K562 (cell line): ENCODE results near the gene RNF213. TPM values are rescaled to one million over a fixed set of nuclear protein-coding genes. Genes with fewer than 3 reads are reported as not detected.

Experiments
- ATAC-seq: fragments of 200-7000 bp; cut with Tn5 transposase; 3 replicates; pipeline ENCODE4 v1.9.1; 2020; ENCODE audit warnings: moderate library complexity
- BruUV-seq: library from RNA; stranded (reverse); fragments of 400-500 nt; replicated peaks from 2 replicates; lab custom pipeline; 2021; lab: Mats Ljungman, UMichigan
- CTCF ChIA-PET: fragments of 300-600 bp; formaldehyde crosslinking; extraction: SDS; loops from one replicate; lab custom pipeline; 2021; ENCODE audit warnings: low intra/inter-chr PET ratio; lab: Yijun Ruan, JAX
- POLR2A ChIA-PET: fragments of 300-600, 350-650 bp; sonication (Branson Sonifier 250); formaldehyde crosslinking; extraction: SDS; loops from one replicate; lab custom pipeline; 2021; ENCODE audit warnings: antibody characterized with exemption, inconsistent platforms; lab: Yijun Ruan, JAX
- DNase-seq, 4 experiments: peaks; one replicate each; pipeline versions ENCODE4 v3.0.0 to v3.0.0-alpha.2; 2011 to 2018; ENCODE audit warnings: low spot score in 3 of 4, mixed read lengths in 3 of 4; ENCODE audit errors: extremely low read depth in 1 of 4
- FAIRE-seq: peaks from 2 replicates; lab custom pipeline; 2011; peaks lifted over from hg19 to GRCh38; lab: Jason Lieb, UNC
- H2AFZ ChIP-seq: 2 replicates; pipeline ENCODE4 v1.6.0; 2011; ENCODE audit warnings: low read depth, low read length, control low read depth, inconsistent platforms
- H3K27ac ChIP-seq: fragments of 200-600 bp; 3 replicates; pipeline ENCODE4 v1.8.0; 2011; ENCODE audit warnings: low read depth, mild to moderate bottlenecking, control low read depth, inconsistent platforms, low read length, moderate library complexity, mixed read lengths; ENCODE audit errors: extremely low read depth
- H3K27me3 ChIP-seq, 2 experiments: fragments of 300-600 bp in 1 of 2; 2 replicates in 1 of 2; 3 replicates in 1 of 2; pipeline versions ENCODE4 v1.6.0 to v1.8.0; 2011; ENCODE audit warnings: inconsistent platforms in 2 of 2, low read length in 2 of 2, mild to moderate bottlenecking in 1 of 2, mixed read lengths in 1 of 2, moderate library complexity in 1 of 2; ENCODE audit not compliant: control insufficient read depth in 2 of 2, insufficient read depth in 2 of 2
- H3K36me3 ChIP-seq: fragments of 300-600 bp; 3 replicates; pipeline ENCODE4 v1.8.0; 2011; ENCODE audit warnings: mild to moderate bottlenecking, low read length, inconsistent platforms; ENCODE audit not compliant: control insufficient read depth, insufficient read depth
- H3K4me1 ChIP-seq, 2 experiments: fragments of 200-600 bp in 1 of 2; replicated peaks in 1 of 2; 2 replicates in 1 of 2; 3 replicates in 1 of 2; pipeline versions ENCODE4 v1.5.1 to v1.8.0; 2011; ENCODE audit warnings: inconsistent platforms in 2 of 2, low read length in 2 of 2, mild to moderate bottlenecking in 1 of 2, mixed read lengths in 1 of 2, moderate library complexity in 1 of 2; ENCODE audit not compliant: control insufficient read depth in 2 of 2, insufficient read depth in 2 of 2
- H3K4me2 ChIP-seq: 2 replicates; pipeline ENCODE4 v1.6.1; 2011; ENCODE audit warnings: low read length, control low read depth, inconsistent platforms, mixed read lengths; ENCODE audit not compliant: insufficient read depth
- H3K4me3 ChIP-seq: fragments of 200-600 bp; sonication (generic), shearing (Covaris generic); 2 replicates; pipeline ENCODE4 v1.5.1; 2016; ENCODE audit warnings: control low read depth, inconsistent platforms
- H3K79me2 ChIP-seq: fragments of 200-600 bp; 3 replicates; pipeline ENCODE4 v1.8.0; 2011; ENCODE audit warnings: low read length, inconsistent platforms; ENCODE audit not compliant: control insufficient read depth, insufficient read depth
- H3K9ac ChIP-seq, 2 experiments: 2 replicates each; pipeline versions ENCODE4 v1.6.0 to v1.6.1; 2011; ENCODE audit warnings: low read depth in 2 of 2, low read length in 2 of 2, control low read depth in 1 of 2, inconsistent platforms in 1 of 2, mild to moderate bottlenecking in 1 of 2, mixed read lengths in 1 of 2; ENCODE audit not compliant: insufficient read depth in 1 of 2
- H3K9me1 ChIP-seq: one replicate; pipeline ENCODE4 v1.6.0; 2011; ENCODE audit warnings: inconsistent platforms, mild to moderate bottlenecking, low read length, moderate library complexity; ENCODE audit not compliant: control insufficient read depth, insufficient read depth
- H3K9me3 ChIP-seq: replicated peaks from 2 replicates; pipeline ENCODE4 v1.5.1; 2011; ENCODE audit warnings: low read depth, low read length, inconsistent platforms; ENCODE audit not compliant: control insufficient read depth, insufficient read depth
- H4K20me1 ChIP-seq: replicated peaks from 2 replicates; pipeline ENCODE4 v1.6.1; 2011; ENCODE audit warnings: low read length, inconsistent platforms, mixed read lengths; ENCODE audit not compliant: control insufficient read depth, insufficient read depth
- CBFB ChIP-seq: sonication (generic); formaldehyde crosslinking; IDR thresholded peaks from 2 replicates; pipeline ENCODE4 v1.4.0; 2020; ENCODE audit warnings: mild to moderate bottlenecking, missing genetic modification reagents
- CC2D1A ChIP-seq: fragments of 450-650 bp; IDR thresholded peaks from 2 replicates; pipeline ENCODE4 v1.6.1; 2017; ENCODE audit warnings: mild to moderate bottlenecking
- EP300 ChIP-seq: IDR thresholded peaks from 2 replicates; pipeline ENCODE4 v1.6.1; 2012; ENCODE audit warnings: low read length, improper control_type of control experiment
- GABPA ChIP-seq: fragments of 200-800 bp; sonication (Bioruptor generic); conservative IDR thresholded peaks from 2 replicates; pipeline ENCODE4 v1.6.1; 2016; ENCODE audit warnings: low read depth, missing genetic modification characterization, missing compliant biosample characterization
- PCBP2 ChIP-seq: fragments of 200-400 bp; formaldehyde crosslinking; IDR thresholded peaks from 2 replicates; pipeline ENCODE4 v1.6.1; 2018; ENCODE audit warnings: low read length, low read depth, mild to moderate bottlenecking, moderate library complexity; ENCODE audit not compliant: poor library complexity, severe bottlenecking
- PYGO2 ChIP-seq: fragments of 450-650 bp; IDR thresholded peaks from 2 replicates; pipeline ENCODE4 v1.6.1; 2016; ENCODE audit warnings: mild to moderate bottlenecking, missing genetic modification characterization, moderate library complexity, missing compliant biosample characterization
- ZBTB7A ChIP-seq: IDR thresholded peaks from 2 replicates; pipeline ENCODE4 v1.6.1; 2011; ENCODE audit warnings: low read depth, mild to moderate bottlenecking, low read length, moderate library complexity, borderline replicate concordance; ENCODE audit not compliant: control insufficient read depth
- ZKSCAN1 ChIP-seq: fragments of 150-350 bp; IDR thresholded peaks from 2 replicates; pipeline ENCODE4 v1.6.1; 2016; ENCODE audit warnings: low read depth, low read length
- ZNF311 ChIP-seq: fragments of 250-450 bp; sonication (Bioruptor Pico); IDR thresholded peaks from 2 replicates; pipeline ENCODE4 v1.4.0; 2020; ENCODE audit warnings: mild to moderate bottlenecking, moderate library complexity
- WGBS: fragments of 100-300 bp; shearing (Covaris generic); methylation state at CpG from one replicate; pipeline ENCODE4 v1.1.6; 2016; ENCODE audit warnings: low coverage, mixed read lengths; ENCODE audit not compliant: insufficient coverage; ENCODE audit errors: missing lambda C conversion rate; 5-methylcytosine and 5-hydroxymethylcytosine counted together
- in situ Hi-C: fragments of 300-500 bp; cut with MboI; formaldehyde crosslinking; loops from 4 replicates; pipeline ENCODE4 v1.15.0; 2018; ENCODE audit warnings: inconsistent platforms, mixed read lengths
- intact Hi-C: fragments of 100-400 bp; cut with micrococcal nuclease; formaldehyde crosslinking; loops from 2 replicates; pipeline ENCODE4 v1.14.2; 2022
- polyA plus RNA-seq, 8 experiments: library from polyadenylated mRNA; depleted of rRNA in 4 of 8; stranded (reverse) in 5 of 8; unstranded in 3 of 8; fragments of >200 nt; fragmentation: Nextera tagmentation in 2 of 8; fragmentation: Illumina TruSeq in 1 of 8; extraction: Ambion mirVana in 2 of 8; extraction: Trizol in 1 of 8; gene quantifications; 2 replicates each; pipeline versions ENCODE4 v1.2.1 to v1.2.3, GENCODE V29; 2011 to 2014; ENCODE audit warnings: inconsistent platforms in 1 of 8, missing spikeins in 1 of 8
- total RNA-seq, 7 experiments: library from RNA; depleted of rRNA in 6 of 7; stranded (reverse); fragments of >200 nt in 6 of 7; fragmentation: Illumina TruSeq in 2 of 7; extraction: Trizol in 2 of 7; gene quantifications; 2 replicates each; pipeline versions ENCODE4 v1.2.1 to v1.2.3, GENCODE V29; 2011 to 2021; ENCODE audit warnings: low replicate concordance in 1 of 7
- TF ChIP-seq, protein P1 (sequence below): sonication (generic); formaldehyde crosslinking; IDR thresholded peaks from 2 replicates; pipeline ENCODE4 v1.8.0; 2022; ENCODE audit warnings: missing genetic modification reagents, mild to moderate bottlenecking, moderate library complexity, borderline replicate concordance
- TF ChIP-seq, protein P2 (sequence below), 2 experiments: fragments of 200-800 bp in 1 of 2; sonication (Bioruptor generic) in 1 of 2; sonication (generic) in 1 of 2; formaldehyde crosslinking in 1 of 2; IDR thresholded peaks in 1 of 2; conservative IDR thresholded peaks in 1 of 2; 2 replicates each; pipeline versions ENCODE4 v1.5.0 to v1.6.1; 2016 to 2020; ENCODE audit warnings: missing compliant biosample characterization in 1 of 2, missing genetic modification characterization in 1 of 2, missing genetic modification reagents in 1 of 2
- TF ChIP-seq, protein P3 (sequence below): fragments of 250-450 bp; sonication (Bioruptor Pico); IDR thresholded peaks from 2 replicates; pipeline ENCODE4 v1.6.1; 2021; ENCODE audit warnings: mild to moderate bottlenecking

The RNF213 gene
- total and polyA plus RNA-seq, 9 of the 15 experiments (the other 6 are each of a cell fraction or from before 2014, with no cell fraction given), result 5.3 to 33.6 (median 17.9) TPM

DNA sequence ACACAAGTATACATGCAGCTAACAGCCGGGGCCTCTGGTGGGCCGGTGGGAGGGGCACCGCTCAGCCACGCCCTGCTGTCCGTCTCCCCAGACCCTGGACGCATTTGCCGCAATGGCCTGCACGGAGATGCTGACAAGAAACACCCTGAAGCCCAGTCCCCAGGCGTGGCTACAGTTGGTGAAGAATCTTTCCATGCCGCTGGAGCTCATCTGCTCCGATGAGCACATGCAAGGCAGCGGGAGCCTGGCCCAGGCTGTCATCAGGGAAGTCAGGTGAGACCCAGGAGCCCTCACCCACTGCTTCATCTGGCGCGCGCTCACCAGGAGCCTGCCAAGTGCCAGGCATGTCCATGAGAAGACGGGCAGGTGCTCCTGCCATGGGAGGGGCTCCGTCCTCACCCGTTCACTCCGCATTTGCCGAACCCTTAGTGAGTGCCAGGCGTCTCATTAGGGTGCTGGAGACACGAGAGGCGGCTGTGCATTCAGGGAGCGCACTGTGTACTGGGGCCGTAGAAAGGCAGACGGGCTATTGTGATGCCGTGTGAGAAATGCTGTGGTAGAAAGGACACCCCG is 103.0 kb downstream of the RNF213 start:
- H3K36me3 ChIP-seq, result peaks cover 79% of the 10 kb centered on the region; the same call in 2 of the 3 replicates
- no peak for FAIRE-seq
- H3K9ac ChIP-seq, result peak overlapping the region in 1 of 2 experiments; percentile 46; a peak in 1 of 4 replicates
- H3K4me3 ChIP-seq, result no peak overlapping the region
- in situ Hi-C loops, result no loop called here
- H2AFZ ChIP-seq, result no peak overlapping the region
- ChIA-PET CTCF (no interaction called here), POLR2A (interaction anchor here (0.6 kb wide), 3 partner anchors 12 to 517 kb away, joined by 3 to 4 read pairs (median 3); no protein-coding TSS in a partner anchor)
- H3K27me3 ChIP-seq, result no peaks in the 10 kb centered on the region
- no peak for ATAC-seq
- peaks cover 7 to 14% of the 10 kb centered on the region in 2 experiments; a peak in 4 of 5 replicates for H3K4me1 ChIP-seq
- no peak overlapping the region for H3K4me2 ChIP-seq
- BruUV-seq, result no TSS peak
- H3K9me3 ChIP-seq, result no peaks in the 10 kb centered on the region
- H4K20me1 ChIP-seq, result no peaks in the 10 kb centered on the region
- H3K27ac ChIP-seq, result no peak overlapping the region
- no peak for DNase-seq
- WGBS, result 93% methylated on average over 28 of the region's 28 CpGs
- intact Hi-C loops, result loop anchor here (2.0 kb wide), 1 partner anchor 167 kb away; no protein-coding TSS in a partner anchor
- no peaks in the 10 kb centered on the region for H3K79me2 ChIP-seq
- TF ChIP-seq, protein P1, sequence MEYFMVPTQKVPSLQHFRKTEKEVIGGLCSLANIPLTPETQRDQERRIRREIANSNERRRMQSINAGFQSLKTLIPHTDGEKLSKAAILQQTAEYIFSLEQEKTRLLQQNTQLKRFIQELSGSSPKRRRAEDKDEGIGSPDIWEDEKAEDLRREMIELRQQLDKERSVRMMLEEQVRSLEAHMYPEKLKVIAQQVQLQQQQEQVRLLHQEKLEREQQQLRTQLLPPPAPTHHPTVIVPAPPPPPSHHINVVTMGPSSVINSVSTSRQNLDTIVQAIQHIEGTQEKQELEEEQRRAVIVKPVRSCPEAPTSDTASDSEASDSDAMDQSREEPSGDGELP (CRISPR knock-in tag), result no peak
- TF ChIP-seq PYGO2 (tag) (no peak), PCBP2 (no peak), ZNF311 (CRISPR knock-in tag) (no peak), CBFB (no peak), CC2D1A (no peak), ZKSCAN1 (no peak), EP300 (no peak), ZBTB7A (no peak), GABPA (tag) (no peak)
- TF ChIP-seq, protein P2, sequence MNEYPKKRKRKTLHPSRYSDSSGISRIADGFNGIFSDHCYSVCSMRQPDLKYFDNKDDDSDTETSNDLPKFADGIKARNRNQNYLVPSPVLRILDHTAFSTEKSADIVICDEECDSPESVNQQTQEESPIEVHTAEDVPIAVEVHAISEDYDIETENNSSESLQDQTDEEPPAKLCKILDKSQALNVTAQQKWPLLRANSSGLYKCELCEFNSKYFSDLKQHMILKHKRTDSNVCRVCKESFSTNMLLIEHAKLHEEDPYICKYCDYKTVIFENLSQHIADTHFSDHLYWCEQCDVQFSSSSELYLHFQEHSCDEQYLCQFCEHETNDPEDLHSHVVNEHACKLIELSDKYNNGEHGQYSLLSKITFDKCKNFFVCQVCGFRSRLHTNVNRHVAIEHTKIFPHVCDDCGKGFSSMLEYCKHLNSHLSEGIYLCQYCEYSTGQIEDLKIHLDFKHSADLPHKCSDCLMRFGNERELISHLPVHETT (CRISPR knock-in tag; conservative IDR thresholded peaks at IDR 0.05 in 1 of 2, IDR thresholded peaks at IDR 0.05 in 1 of 2), result no peak
- TF ChIP-seq, protein P3, sequence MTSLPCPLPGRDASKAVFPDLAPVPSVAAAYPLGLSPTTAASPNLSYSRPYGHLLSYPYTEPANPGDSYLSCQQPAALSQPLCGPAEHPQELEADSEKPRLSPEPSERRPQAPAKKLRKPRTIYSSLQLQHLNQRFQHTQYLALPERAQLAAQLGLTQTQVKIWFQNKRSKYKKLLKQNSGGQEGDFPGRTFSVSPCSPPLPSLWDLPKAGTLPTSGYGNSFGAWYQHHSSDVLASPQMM (CRISPR knock-in tag), result no peak
- TF ChIP-seq, all 486 proteins: peak for 0
- no peaks in the 10 kb centered on the region for H3K9me1 ChIP-seq
